KMS-11 (cell line): ENCODE data around the gene RHCG.

Experiments
- H2AFZ ChIP-seq: fragments of 200-600 bp; sonication (generic); 2 replicates; pipeline ENCODE4 v1.6.1; 2016; ENCODE audit warnings: antibody characterized with exemption, mixed run types, low read depth
- H3K27ac ChIP-seq: fragments of 200-600 bp; sonication (generic); 2 replicates; pipeline ENCODE4 v1.6.1; 2016; ENCODE audit warnings: mild to moderate bottlenecking, mixed run types
- H3K27me3 ChIP-seq: fragments of 200-600 bp; sonication (generic); 2 replicates; pipeline ENCODE4 v1.6.1; 2017; ENCODE audit warnings: mild to moderate bottlenecking, low read depth, mixed run types, moderate library complexity; ENCODE audit not compliant: insufficient read depth
- H3K36me3 ChIP-seq: fragments of 200-600 bp; sonication (generic); 2 replicates; pipeline ENCODE4 v1.6.1; 2017; ENCODE audit warnings: mild to moderate bottlenecking, mixed run types; ENCODE audit not compliant: insufficient read depth
- H3K4me1 ChIP-seq: fragments of 200-600 bp; sonication (generic); 2 replicates; pipeline ENCODE4 v1.6.1; 2016; ENCODE audit warnings: mild to moderate bottlenecking, low read depth, mixed run types; ENCODE audit not compliant: poor library complexity, severe bottlenecking
- H3K4me2 ChIP-seq: fragments of 200-600 bp; sonication (generic); 2 replicates; pipeline ENCODE4 v1.7.0; 2016; ENCODE audit warnings: mild to moderate bottlenecking, mixed run types
- H3K4me3 ChIP-seq: fragments of 200-600 bp; sonication (generic); IDR thresholded peaks from 2 replicates; pipeline ENCODE4 v1.6.1; 2017; ENCODE audit warnings: low read depth, low read length, mixed read lengths; ENCODE audit not compliant: insufficient read depth
- H3K79me2 ChIP-seq: fragments of 200-600 bp; sonication (generic); 2 replicates; pipeline ENCODE4 v1.6.1; 2016; ENCODE audit warnings: low read depth, mixed run types; ENCODE audit not compliant: insufficient read depth
- H3K9ac ChIP-seq: fragments of 200-600 bp; sonication (generic); 2 replicates; pipeline ENCODE4 v1.6.1; 2016; ENCODE audit warnings: mild to moderate bottlenecking, mixed run types
- H4K20me1 ChIP-seq: fragments of 200-600 bp; sonication (generic); 2 replicates; pipeline ENCODE4 v1.6.1; 2016; ENCODE audit warnings: mild to moderate bottlenecking, mixed run types; ENCODE audit not compliant: insufficient read depth
- TF ChIP-seq, protein P1 (sequence below): fragments of 200-600 bp; sonication (generic); conservative IDR thresholded peaks from 2 replicates; pipeline ENCODE4 v1.6.1; 2017; ENCODE audit warnings: low read depth, mild to moderate bottlenecking, antibody characterized with exemption, low read length, moderate library complexity, mixed read lengths

RHCG gene

DNA sequence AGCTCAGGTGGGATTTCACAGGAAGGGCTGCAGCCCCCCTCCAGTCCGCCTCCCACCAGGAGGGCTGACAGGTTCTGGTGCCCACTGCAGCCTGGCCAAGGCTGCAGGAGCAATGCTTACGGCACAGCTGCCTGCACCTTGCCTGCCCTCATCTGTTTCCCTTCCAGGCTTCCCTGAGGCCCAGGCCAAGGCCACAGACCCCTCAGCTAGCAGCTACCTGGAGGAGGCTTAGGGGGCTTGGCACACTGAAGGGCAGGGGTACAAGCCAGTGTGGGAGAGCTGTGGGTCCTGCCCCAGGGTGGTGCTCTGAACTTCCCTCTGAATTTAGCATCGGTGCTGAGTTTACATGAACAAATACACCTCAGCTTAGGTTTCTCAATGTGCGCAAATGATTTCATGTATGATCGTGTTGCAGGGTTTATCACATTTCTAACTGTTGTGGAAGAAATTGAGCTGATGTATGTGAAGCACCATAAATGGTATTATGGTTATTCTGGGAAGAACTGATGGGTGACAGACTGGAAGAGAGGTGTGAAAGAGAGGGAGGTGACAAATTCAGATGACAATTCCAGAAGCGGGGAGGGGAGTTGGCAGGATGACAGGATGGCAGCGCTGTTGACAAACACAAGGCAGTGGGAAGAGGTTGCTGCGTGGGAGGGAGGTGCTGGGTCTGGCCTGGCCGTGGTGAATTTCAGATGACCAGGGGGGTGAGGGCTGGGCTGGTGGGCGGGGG is 6.1 kb downstream of the RHCG start:
- no peaks in the 10 kb centered on the region for H3K36me3 ChIP-seq
- peaks cover 10% of the 10 kb centered on the region for H3K4me1 ChIP-seq
- H3K27me3 ChIP-seq: peaks cover 2% of the 10 kb centered on the region; the same call in 1 of the 2 replicates
- TF ChIP-seq, protein P1, sequence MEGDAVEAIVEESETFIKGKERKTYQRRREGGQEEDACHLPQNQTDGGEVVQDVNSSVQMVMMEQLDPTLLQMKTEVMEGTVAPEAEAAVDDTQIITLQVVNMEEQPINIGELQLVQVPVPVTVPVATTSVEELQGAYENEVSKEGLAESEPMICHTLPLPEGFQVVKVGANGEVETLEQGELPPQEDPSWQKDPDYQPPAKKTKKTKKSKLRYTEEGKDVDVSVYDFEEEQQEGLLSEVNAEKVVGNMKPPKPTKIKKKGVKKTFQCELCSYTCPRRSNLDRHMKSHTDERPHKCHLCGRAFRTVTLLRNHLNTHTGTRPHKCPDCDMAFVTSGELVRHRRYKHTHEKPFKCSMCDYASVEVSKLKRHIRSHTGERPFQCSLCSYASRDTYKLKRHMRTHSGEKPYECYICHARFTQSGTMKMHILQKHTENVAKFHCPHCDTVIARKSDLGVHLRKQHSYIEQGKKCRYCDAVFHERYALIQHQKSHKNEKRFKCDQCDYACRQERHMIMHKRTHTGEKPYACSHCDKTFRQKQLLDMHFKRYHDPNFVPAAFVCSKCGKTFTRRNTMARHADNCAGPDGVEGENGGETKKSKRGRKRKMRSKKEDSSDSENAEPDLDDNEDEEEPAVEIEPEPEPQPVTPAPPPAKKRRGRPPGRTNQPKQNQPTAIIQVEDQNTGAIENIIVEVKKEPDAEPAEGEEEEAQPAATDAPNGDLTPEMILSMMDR: no peak
- H3K27ac ChIP-seq: no peak overlapping the region
- no peak overlapping the region for H3K4me2 ChIP-seq
- no peaks in the 10 kb centered on the region for H3K79me2 ChIP-seq
- H3K9ac ChIP-seq: no peak overlapping the region
- no peak overlapping the region for H3K4me3 ChIP-seq
- H2AFZ ChIP-seq: no peak overlapping the region
- H4K20me1 ChIP-seq: no peaks in the 10 kb centered on the region

DNA sequence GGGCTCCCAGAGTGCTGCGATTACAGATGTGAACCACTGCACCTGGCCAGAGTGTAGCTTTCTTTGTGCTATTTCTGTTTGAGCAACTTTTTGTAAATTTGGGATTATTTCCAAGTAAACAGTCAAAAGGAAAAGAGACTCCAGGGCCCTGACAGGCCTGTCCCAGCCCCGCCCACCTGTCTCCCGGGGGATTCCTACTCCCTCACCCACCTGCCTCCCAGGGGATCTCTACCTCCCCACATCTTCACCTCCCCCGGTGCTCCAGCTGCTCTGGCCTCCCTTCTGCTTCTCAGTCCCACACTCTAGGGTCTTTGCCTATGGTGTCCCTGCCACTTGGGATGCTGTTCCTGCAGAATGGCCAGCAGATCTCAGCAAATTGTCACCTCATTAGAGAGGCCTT is 7.0 kb downstream of the RHCG start:
- Histone ChIP-seq H2AFZ (no peak overlapping the region), H3K27me3 (no peaks in the 10 kb centered on the region), H4K20me1 (no peaks in the 10 kb centered on the region), H3K79me2 (no peaks in the 10 kb centered on the region), H3K27ac (no peak overlapping the region), H3K4me3 (no peak overlapping the region), H3K9ac (no peak overlapping the region), H3K4me1 (peaks cover 7% of the 10 kb centered on the region), H3K36me3 (no peaks in the 10 kb centered on the region), H3K4me2 (no peak overlapping the region)
- TF ChIP-seq, protein P1: no peak

DNA sequence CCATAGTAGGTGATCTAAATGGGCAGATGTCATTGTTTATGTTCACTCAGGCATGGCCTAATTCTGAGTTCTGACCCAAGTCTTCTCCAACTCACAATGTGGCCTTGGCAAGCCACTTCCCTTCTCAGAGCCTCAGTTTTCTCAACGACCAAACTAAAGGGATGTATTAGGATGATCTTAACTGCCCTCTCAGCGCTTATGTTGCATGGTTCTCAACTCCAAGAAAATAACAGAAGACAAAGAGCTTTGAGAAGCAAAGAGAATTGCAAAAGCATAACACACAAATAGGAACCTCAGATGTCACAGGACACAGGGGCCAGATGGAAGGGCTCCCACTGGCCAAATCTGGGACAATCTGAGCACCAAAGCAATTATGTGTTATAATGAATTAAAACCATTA is 8.6 kb downstream of the RHCG start:
- peaks cover 7% of the 10 kb centered on the region for H3K4me1 ChIP-seq
- H3K79me2 ChIP-seq: no peaks in the 10 kb centered on the region
- no peaks in the 10 kb centered on the region for H4K20me1 ChIP-seq
- no peaks in the 10 kb centered on the region for H3K36me3 ChIP-seq
- no peak overlapping the region for H2AFZ ChIP-seq
- H3K27ac ChIP-seq: no peak overlapping the region
- TF ChIP-seq, protein P1: no peak
- H3K4me3 ChIP-seq: no peak overlapping the region
- no peak overlapping the region for H3K9ac ChIP-seq
- no peak overlapping the region for H3K4me2 ChIP-seq
- H3K27me3 ChIP-seq: no peaks in the 10 kb centered on the region

DNA sequence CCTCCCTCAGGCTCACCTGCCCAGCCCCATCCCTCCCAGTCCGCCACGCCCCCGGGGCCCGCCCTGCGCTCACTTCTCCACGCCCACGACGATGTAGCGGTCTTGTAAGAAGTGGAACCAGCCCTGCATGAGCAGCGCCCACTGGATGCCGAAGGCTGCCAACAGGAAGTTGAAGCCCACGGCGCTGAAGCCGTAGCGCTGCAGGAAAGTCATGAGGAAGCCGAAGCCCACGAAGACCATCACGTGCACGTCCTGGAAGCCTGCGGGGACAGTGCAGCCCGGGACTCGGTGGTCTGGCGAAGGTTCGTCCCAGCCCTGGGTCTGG is 9.7 kb downstream of the RHCG start:
- H3K27me3 ChIP-seq: no peaks in the 10 kb centered on the region
- no peak overlapping the region for H3K27ac ChIP-seq
- no peak overlapping the region for H3K9ac ChIP-seq
- H3K4me2 ChIP-seq: no peak overlapping the region
- H3K79me2 ChIP-seq: no peaks in the 10 kb centered on the region
- no peaks in the 10 kb centered on the region for H4K20me1 ChIP-seq
- H3K4me3 ChIP-seq: no peak overlapping the region
- no peak overlapping the region for H2AFZ ChIP-seq
- peaks cover 4% of the 10 kb centered on the region for H3K4me1 ChIP-seq
- no peaks in the 10 kb centered on the region for H3K36me3 ChIP-seq
- TF ChIP-seq, protein P1: no peak
